Subcutaneous adipose tissue (tissue), 4 donors: Measurements from ENCODE around the gene MACROH2A2. TPM values are rescaled to one million over a fixed set of nuclear protein-coding genes. Genes with fewer than 3 reads are reported as not detected.

Source experiments
- total RNA-seq, 4 donors: library from RNA; depleted of rRNA; stranded (reverse); fragments of >200 nt; gene quantifications; one replicate each; pipeline ENCODE4 v1.1.0, GENCODE V29; 2016
- TF ChIP-seq, protein P1 (sequence below): fragments of 450-650 bp; IDR thresholded peaks from one replicate; pipeline ENCODE4 v1.5.1; 2016; ENCODE audit warnings: low read depth, mild to moderate bottlenecking, control low read depth, antibody characterized with exemption, moderate library complexity

Gene MACROH2A2
- total RNA-seq, 4 donors from 2014 or later = 0.57 to 3.1 (median 2.4) TPM

DNA sequence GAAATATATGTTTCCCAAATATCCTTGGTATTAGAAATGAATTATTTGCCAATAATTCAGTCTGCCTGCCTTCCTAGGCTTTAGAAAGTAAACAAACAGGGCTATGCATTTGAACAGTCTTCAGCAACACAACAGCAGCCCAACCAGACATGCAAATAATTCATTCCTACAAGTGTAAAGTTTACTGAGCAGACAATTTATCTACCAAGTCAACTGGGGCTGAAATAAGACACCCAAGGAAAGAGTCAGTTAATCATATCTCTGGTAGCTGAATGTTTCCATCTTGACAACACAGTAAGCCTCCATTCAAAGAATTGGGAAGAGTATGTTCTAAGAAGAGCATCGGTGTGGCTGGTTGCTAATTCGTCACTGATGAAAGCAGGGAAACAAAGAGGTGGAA, 41.6 kb downstream of the MACROH2A2 start:
- TF ChIP-seq, protein P1, sequence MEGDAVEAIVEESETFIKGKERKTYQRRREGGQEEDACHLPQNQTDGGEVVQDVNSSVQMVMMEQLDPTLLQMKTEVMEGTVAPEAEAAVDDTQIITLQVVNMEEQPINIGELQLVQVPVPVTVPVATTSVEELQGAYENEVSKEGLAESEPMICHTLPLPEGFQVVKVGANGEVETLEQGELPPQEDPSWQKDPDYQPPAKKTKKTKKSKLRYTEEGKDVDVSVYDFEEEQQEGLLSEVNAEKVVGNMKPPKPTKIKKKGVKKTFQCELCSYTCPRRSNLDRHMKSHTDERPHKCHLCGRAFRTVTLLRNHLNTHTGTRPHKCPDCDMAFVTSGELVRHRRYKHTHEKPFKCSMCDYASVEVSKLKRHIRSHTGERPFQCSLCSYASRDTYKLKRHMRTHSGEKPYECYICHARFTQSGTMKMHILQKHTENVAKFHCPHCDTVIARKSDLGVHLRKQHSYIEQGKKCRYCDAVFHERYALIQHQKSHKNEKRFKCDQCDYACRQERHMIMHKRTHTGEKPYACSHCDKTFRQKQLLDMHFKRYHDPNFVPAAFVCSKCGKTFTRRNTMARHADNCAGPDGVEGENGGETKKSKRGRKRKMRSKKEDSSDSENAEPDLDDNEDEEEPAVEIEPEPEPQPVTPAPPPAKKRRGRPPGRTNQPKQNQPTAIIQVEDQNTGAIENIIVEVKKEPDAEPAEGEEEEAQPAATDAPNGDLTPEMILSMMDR = no peak

DNA sequence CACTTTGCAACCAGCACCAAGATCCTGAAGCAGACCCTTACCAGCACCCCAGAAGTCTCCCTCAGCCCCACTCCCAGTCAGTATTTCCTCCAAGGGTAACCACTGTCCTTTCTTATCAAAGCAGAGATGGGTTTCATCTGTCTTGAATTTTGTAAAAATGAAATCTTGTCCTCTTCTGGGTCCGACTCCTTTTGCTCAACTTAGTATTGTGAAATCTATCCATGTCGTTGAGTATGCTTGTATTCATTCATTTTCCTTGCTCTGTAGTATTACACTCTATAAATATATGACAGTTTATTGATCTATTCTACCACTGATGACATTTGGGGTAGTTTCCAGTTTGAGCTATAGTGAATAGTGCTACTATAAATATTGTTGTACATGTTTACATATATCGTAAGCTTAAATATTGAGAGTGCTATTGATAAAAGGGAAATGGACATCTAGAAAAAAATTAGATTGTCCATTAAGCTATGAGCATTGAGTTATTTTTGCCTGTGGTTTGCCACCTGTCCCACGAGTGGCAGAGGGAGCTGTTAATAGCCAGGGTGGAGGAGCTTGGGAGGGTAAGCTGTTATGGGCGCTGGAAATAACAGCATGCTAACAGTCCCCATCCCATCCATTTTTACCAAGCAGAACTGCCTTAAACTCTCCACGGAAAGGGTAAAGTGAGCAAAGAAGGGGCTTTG, 43.5 kb downstream of the MACROH2A2 start:
- TF ChIP-seq, protein P1 = no peak

DNA sequence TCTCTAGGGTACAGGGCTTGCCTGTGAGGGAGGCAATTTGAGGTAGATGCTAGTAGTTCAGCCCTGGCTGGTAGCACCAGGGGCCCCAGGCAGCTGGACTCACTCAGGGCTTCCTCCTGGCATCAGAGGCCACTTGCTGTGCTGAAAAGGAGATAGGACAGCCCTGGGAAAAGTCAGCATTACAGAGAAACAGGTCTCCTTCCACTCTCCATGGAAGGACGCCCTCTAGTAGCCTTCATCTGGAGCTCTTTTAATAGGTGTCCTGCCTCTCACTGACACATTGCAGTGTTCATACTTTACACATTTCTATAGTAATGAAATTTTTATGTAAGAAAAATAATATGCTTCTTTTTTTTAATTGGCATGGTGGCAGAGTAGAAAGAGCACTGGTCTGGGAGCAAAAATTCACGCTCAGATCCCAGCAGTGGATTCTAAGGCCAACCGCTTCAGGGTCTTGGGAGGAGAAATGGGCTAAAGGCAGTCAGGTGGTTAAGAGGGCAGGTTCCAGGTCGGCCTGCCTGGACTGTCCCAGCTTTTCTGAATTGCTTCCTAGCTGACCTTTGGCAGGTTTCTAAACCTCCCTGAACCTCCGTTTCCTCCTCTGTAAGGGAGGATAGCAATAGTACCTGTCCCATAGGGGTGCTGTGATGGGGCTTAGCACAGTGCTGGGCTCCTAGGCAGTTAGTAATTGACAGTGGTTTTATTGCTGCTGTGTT, 44.2 kb downstream of the MACROH2A2 start:
- TF ChIP-seq, protein P1 = no peak

DNA sequence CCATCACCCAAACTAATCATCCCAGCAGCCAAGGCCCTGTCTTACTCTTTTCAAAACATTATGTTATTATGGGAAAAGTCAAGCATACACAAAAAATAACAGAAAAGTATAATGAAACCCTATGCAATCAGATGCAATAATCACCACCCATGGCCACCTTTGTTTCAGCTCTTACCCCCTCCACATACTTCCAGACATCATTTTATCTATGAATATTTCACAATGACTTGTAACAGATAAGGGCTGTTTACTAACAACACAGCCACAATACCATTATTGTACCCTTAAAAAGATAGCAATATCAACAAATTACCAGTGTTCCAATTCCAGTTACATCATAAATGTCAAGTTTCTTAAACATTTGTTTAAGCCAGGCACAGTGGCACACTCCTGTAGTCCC, 44.8 kb downstream of the MACROH2A2 start:
- TF ChIP-seq, protein P1 = no peak

DNA sequence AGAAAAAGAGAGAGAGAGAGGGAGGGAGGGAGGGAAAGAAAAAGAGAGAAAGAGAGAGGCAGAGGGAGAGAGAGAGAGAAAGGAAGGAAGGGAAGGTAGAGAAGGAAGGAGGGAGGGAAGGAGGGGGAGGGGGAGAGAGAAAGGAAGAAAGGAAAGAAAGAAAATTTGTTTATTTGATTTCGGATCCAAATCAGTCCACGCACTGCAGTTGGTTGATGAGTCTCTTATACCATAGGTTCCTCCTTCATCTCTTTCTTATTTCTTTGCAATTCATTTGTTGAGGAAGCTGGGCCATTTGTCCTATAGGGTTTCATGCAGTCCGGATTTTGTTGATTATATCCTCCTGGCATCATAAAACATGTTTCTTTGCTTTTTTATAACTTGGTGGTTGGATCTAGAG, 45.6 kb downstream of the MACROH2A2 start:
- TF ChIP-seq, protein P1 = no peak

DNA sequence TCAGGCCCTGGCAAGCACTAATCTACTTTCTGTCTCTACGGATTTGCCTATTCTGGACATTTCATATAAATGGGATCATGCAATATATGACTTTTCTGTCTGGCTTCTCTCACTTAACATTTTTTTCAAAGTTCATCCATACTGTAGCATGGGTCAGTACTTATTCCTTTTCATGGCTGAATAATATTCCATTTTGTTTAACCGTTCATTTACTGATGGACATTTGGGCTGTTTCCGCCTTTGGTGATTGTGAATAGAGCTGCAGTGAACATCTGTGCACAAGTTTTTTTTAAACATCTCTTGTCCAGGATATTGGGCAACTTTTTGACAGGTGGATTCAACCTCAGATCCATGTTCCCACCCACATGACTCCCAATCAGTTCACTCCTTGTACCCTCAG, 49.0 kb downstream of the MACROH2A2 start:
- TF ChIP-seq, protein P1 = no peak

DNA sequence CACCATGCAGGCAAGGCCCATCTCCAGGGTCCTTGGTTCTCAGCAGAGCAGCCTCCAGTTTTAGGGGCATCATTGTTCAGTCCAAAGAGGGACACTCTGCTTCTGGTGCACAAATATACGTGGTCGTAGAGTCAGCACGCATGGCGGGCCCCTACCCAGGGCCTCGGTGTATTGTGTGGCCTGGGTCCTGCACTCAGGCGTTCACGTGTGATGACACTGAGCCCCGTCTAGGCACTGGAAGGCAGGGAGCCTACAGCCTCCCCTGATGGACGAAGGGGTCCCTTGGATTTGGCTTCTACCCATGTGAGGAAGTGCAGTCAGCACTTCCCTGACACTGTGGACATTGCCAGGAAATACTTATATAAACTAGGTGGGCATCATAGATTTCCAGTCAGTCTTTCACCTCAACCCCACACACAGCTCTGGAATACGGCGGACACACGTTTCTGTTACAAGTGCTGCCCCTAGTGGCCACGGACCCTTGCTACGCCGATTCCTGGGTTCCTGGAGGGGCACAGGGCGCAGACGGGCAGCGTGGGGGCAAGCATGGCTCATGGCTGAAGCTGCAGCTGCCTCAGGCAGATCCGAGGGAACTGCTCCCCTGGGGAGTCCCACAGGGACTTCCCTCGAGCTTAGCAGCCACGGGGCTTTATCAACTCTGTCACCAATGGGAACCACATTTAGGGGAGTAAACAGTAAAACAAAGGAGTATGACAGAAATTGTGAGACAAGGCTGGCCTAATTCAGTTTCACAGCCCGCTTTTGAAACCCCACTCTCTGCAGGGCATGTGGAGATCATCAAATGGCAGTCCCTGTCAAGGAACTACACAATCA, 54.5 kb downstream of the MACROH2A2 start:
- TF ChIP-seq, protein P1 = no peak
